Measurements from ENCODE around the gene LSP1. TPM values are rescaled to one million over a fixed set of nuclear protein-coding genes. Genes with fewer than 3 reads are reported as not detected.
A peak's percentile ranks its signal among the peaks of the same experiment; 100 is the strongest.

Gene LSP1
- total and polyA plus RNA-seq, 2 of the 13 experiments (the other 11 are each of a cell fraction or from before 2014, with no cell fraction given): 0.59 to 1.00 TPM

GRCh38 chr11:1882265-1883238 is 29.7 kb downstream of the LSP1 start (continued):
- no peak for TF ChIP-seq NFAT5 (CRISPR knock-in tag; IDR thresholded peaks at IDR 0.05)
- TF ChIP-seq CHD4 (IDR thresholded peaks at IDR 0.05; ENCODE audit: borderline replicate concordance, low read length): no peak
- no peak for TF ChIP-seq NR2F2 (IDR thresholded peaks at IDR 0.05; ENCODE audit: borderline replicate concordance, low read depth)
- TF ChIP-seq GATA4 (IDR thresholded peaks at IDR 0.05; ENCODE audit: borderline replicate concordance, low read depth): no peak
- no peak for TF ChIP-seq HNF1A (IDR thresholded peaks at IDR 0.05; ENCODE audit: low read depth)
- 0 out of 2 replicates have a peak, but pooled peaks have one; percentile 30 for TF ChIP-seq HNF1A (CRISPR knock-in tag; IDR thresholded peaks at IDR 0.05; ENCODE audit: borderline replicate concordance)
- no peak for TF ChIP-seq RERE (CRISPR knock-in tag; IDR thresholded peaks at IDR 0.05; ENCODE audit: low read depth)
- peak; percentile 65; the same call in 1 of the 2 replicates for TF ChIP-seq GABPB1 (CRISPR knock-in tag; IDR thresholded peaks at IDR 0.05)

Data from HepG2 (cell line).